MCF 10A (cell line): ENCODE results near the gene TUBB. TPM values are rescaled to one million over a fixed set of nuclear protein-coding genes. Genes with fewer than 3 reads are reported as not detected.
A peak's percentile ranks its signal among the peaks of the same experiment; 100 is the strongest.
"Not testable (repeated sequence)": the region's sequence is repeated elsewhere in the genome, so short reads cannot be mapped to it uniquely, and the experiment has no call there.

Source experiments
- BruUV-seq: library from RNA; stranded (reverse); fragments of 400-500 nt; replicated peaks from 2 replicates; lab custom pipeline; 2021; lab: Mats Ljungman, UMichigan
- CTCF ChIA-PET: fragments of 300-600 bp; sonication (Branson Sonifier 250); formaldehyde crosslinking; extraction: SDS; loops from one replicate; lab custom pipeline; 2021; ENCODE audit warnings: antibody characterized with exemption, inconsistent platforms; lab: Yijun Ruan, JAX
- POLR2A ChIA-PET: fragments of 300-600, 350-650 bp; sonication (Branson Sonifier 250); formaldehyde crosslinking; extraction: SDS; loops from one replicate; lab custom pipeline; 2020; ENCODE audit warnings: antibody characterized with exemption, inconsistent platforms; lab: Yijun Ruan, JAX
- DNase-seq: peaks from one replicate; pipeline ENCODE4 v3.0.0-alpha.2; 2018; ENCODE audit not compliant: unreplicated experiment
- H3K27ac Mint-ChIP-seq: one replicate; pipeline ENCODE4 v1.8.0; 2022; ENCODE audit warnings: mild to moderate bottlenecking, low read depth, mixed read lengths; ENCODE audit not compliant: unreplicated experiment
- H3K27me3 Mint-ChIP-seq: one replicate; pipeline ENCODE4 v1.8.0; 2022; ENCODE audit warnings: mixed read lengths; ENCODE audit not compliant: insufficient read depth, unreplicated experiment
- H3K36me3 Mint-ChIP-seq: one replicate; pipeline ENCODE4 v1.8.0; 2022; ENCODE audit warnings: mild to moderate bottlenecking, moderate library complexity, mixed read lengths; ENCODE audit not compliant: insufficient read depth, unreplicated experiment
- H3K4me1 Mint-ChIP-seq: one replicate; pipeline ENCODE4 v1.8.0; 2022; ENCODE audit warnings: mixed read lengths; ENCODE audit not compliant: insufficient read depth, unreplicated experiment
- H3K4me3 Mint-ChIP-seq: one replicate; pipeline ENCODE4 v1.8.0; 2022; ENCODE audit warnings: mild to moderate bottlenecking, moderate library complexity, mixed read lengths; ENCODE audit not compliant: unreplicated experiment
- H3K9me3 Mint-ChIP-seq: one replicate; pipeline ENCODE4 v1.8.0; 2022; ENCODE audit warnings: mixed read lengths; ENCODE audit not compliant: unreplicated experiment
- CTCF ChIP-seq: fragments of 200-600 bp; IDR thresholded peaks from one replicate; pipeline ENCODE4 v1.8.0; 2022; ENCODE audit warnings: antibody characterized with exemption, mild to moderate bottlenecking; ENCODE audit not compliant: unreplicated experiment
- intact Hi-C: fragments of 100-400 bp; cut with micrococcal nuclease; formaldehyde crosslinking; loops from 2 replicates; pipeline ENCODE4 v1.14.1; 2022
- total RNA-seq: library from RNA; stranded (reverse); gene quantifications from 2 replicates; pipeline ENCODE4 v1.2.3, GENCODE V29; 2022

TUBB gene
- total RNA-seq, 1 experiment from 2014 or later = 210 TPM

GRCh38 chr6:30754631-30755030 is 34.5 kb downstream of the TUBB start:
- Mint-ChIP-seq H3K4me3 (no peak overlapping the region), H3K27ac (peak overlapping the region; percentile 94), H3K27me3 (no peaks in the 10 kb centered on the region), H3K9me3 (no peaks in the 10 kb centered on the region), H3K4me1 (peaks cover 35% of the 10 kb centered on the region), H3K36me3 (no peaks in the 10 kb centered on the region)
- BruUV-seq = no TSS peak
- intact Hi-C loops = no loop called here
- CTCF ChIA-PET = interaction anchor here (0.6 to 1.4 kb wide), 7 partner anchors 12 to 68 kb away, joined by 3 to 6 read pairs (median 3); no protein-coding TSS in a partner anchor
- no peak for DNase-seq
- TF ChIP-seq CTCF = no peak
- POLR2A ChIA-PET = interaction anchor here (0.6 to 1.3 kb wide), 6 partner anchors 10 to 302 kb away, joined by 3 to 5 read pairs (median 4); no protein-coding TSS in a partner anchor

- not testable (repeated sequence) for BruUV-seq
Measured at GRCh38 chr6:30756405-30757003, 36.4 kb downstream of the TUBB start.

GRCh38 chr6:30757261-30757904 is 37.2 kb downstream of the TUBB start:
- H3K27me3 Mint-ChIP-seq = no peaks in the 10 kb centered on the region
- POLR2A ChIA-PET = interaction anchor here (0.9 to 1.3 kb wide), 2 partner anchors 12 to 24 kb away, joined by 3 to 7 read pairs; no protein-coding TSS in a partner anchor
- no peaks in the 10 kb centered on the region for H3K36me3 Mint-ChIP-seq
- H3K4me1 Mint-ChIP-seq = peaks cover 21% of the 10 kb centered on the region
- H3K9me3 Mint-ChIP-seq = no peaks in the 10 kb centered on the region
- intact Hi-C loops = no loop called here
- no peak overlapping the region for H3K27ac Mint-ChIP-seq
- no TSS peak for BruUV-seq
- CTCF ChIA-PET = interaction anchor here (0.7 to 1.5 kb wide), 3 partner anchors 12 to 64 kb away, joined by 3 to 8 read pairs (median 5); no protein-coding TSS in a partner anchor
- no peak for TF ChIP-seq CTCF
- DNase-seq = no peak
- no peak overlapping the region for H3K4me3 Mint-ChIP-seq

More at GRCh38 chr6:30756405-30757003, 36.4 kb downstream of the TUBB start:
- intact Hi-C loops, H3K27ac Mint-ChIP-seq, H3K4me3 Mint-ChIP-seq, H3K36me3 Mint-ChIP-seq, H3K9me3 Mint-ChIP-seq, H3K27me3 Mint-ChIP-seq, DNase-seq, POLR2A ChIA-PET: not testable (repeated sequence)
- H3K4me1 Mint-ChIP-seq = peaks cover 30% of the 10 kb centered on the region
- CTCF ChIA-PET = interaction anchor here (1.1 to 1.5 kb wide), 2 partner anchors 12 to 65 kb away, joined by 3 to 8 read pairs; no protein-coding TSS in a partner anchor

- no TSS peak for BruUV-seq
- CTCF ChIA-PET = interaction anchor here (0.6 to 0.7 kb wide), 4 partner anchors 63 to 698 kb away, joined by 3 to 5 read pairs (median 4); no protein-coding TSS in a partner anchor
- intact Hi-C loops = no loop called here
- Mint-ChIP-seq H3K4me3 (no peak overlapping the region), H3K27ac (no peak overlapping the region), H3K9me3 (no peaks in the 10 kb centered on the region), H3K4me1 (peaks cover 21% of the 10 kb centered on the region), H3K36me3 (no peaks in the 10 kb centered on the region), H3K27me3 (no peaks in the 10 kb centered on the region)
- TF ChIP-seq CTCF = no peak
- no peak for DNase-seq
- POLR2A ChIA-PET = interaction anchor here (1.5 kb wide), 1 partner anchor 9 kb away, joined by 8 read pairs; no protein-coding TSS in a partner anchor
Measured at GRCh38 chr6:30759575-30760239, 39.6 kb downstream of the TUBB start.
